ENCODE results near the gene CCT5.

The CCT5 gene

GRCh38 chr5:10286162-10286861 lies 36.2 kb downstream of the CCT5 start:
- CTCF ChIA-PET, result interaction anchor here (1.4 kb wide), 1 partner anchor 23 kb away, joined by 3 read pairs; no protein-coding TSS in a partner anchor
- no peak for DNase-seq (ENCODE audit: extremely low spot score)
- TF ChIP-seq, protein P1, sequence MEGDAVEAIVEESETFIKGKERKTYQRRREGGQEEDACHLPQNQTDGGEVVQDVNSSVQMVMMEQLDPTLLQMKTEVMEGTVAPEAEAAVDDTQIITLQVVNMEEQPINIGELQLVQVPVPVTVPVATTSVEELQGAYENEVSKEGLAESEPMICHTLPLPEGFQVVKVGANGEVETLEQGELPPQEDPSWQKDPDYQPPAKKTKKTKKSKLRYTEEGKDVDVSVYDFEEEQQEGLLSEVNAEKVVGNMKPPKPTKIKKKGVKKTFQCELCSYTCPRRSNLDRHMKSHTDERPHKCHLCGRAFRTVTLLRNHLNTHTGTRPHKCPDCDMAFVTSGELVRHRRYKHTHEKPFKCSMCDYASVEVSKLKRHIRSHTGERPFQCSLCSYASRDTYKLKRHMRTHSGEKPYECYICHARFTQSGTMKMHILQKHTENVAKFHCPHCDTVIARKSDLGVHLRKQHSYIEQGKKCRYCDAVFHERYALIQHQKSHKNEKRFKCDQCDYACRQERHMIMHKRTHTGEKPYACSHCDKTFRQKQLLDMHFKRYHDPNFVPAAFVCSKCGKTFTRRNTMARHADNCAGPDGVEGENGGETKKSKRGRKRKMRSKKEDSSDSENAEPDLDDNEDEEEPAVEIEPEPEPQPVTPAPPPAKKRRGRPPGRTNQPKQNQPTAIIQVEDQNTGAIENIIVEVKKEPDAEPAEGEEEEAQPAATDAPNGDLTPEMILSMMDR (IDR thresholded peaks at IDR 0.05; ENCODE audit: control extremely low read depth, extremely low read depth, low read depth, missing control alignments), result no peak
- POLR2A ChIA-PET, result no interaction called here

- ChIA-PET CTCF (interaction anchor here (1.4 kb wide), 1 partner anchor 22 kb away, joined by 3 read pairs; no protein-coding TSS in a partner anchor), POLR2A (interaction anchor here (0.5 kb wide), 1 partner anchor 32 kb away, joined by 3 read pairs; no protein-coding TSS in a partner anchor)
- no peak for DNase-seq (ENCODE audit: extremely low spot score)
- TF ChIP-seq, protein P1 (IDR thresholded peaks at IDR 0.05; ENCODE audit: control extremely low read depth, extremely low read depth, low read depth, missing control alignments), result no peak
Observed at GRCh38 chr5:10286862-10287227, 36.8 kb downstream of the CCT5 start.

- DNase-seq (ENCODE audit: extremely low spot score), result peak; percentile 45
- ChIA-PET POLR2A (no interaction called here), CTCF (no interaction called here)
- TF ChIP-seq, protein P1 (IDR thresholded peaks at IDR 0.05; ENCODE audit: control extremely low read depth, extremely low read depth, low read depth, missing control alignments), result no peak
Observed at GRCh38 chr5:10288592-10289219, 38.6 kb downstream of the CCT5 start.

- CTCF ChIA-PET, result no interaction called here
- POLR2A ChIA-PET, result no interaction called here
- TF ChIP-seq, protein P1 (IDR thresholded peaks at IDR 0.05; ENCODE audit: control extremely low read depth, extremely low read depth, low read depth, missing control alignments), result no peak
- DNase-seq (ENCODE audit: extremely low spot score), result no peak
Observed at GRCh38 chr5:10289353-10289752, 39.3 kb downstream of the CCT5 start.

DNA sequence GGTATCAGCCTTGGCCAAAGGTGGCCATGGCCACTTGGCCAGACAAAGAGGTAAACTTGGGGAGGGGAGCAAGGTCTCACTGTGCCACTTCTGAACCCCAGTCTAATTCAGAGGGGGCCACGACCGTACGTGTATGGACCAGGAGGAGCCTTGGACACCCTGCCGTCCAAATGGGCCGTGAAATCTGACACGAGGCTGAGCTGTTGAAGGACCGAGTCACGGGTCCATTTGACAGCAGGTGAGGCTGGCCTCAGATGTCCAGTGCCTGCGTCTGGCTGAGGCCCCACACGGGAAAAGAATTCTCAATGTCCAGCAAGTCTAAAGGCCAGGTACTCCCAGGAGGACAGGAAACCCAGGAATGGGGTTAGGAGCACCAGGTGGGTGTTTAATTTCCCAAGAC lies 39.9 kb downstream of the CCT5 start:
- ChIA-PET POLR2A (no interaction called here), CTCF (no interaction called here)
- TF ChIP-seq, protein P1 (IDR thresholded peaks at IDR 0.05; ENCODE audit: control extremely low read depth, extremely low read depth, low read depth, missing control alignments), result no peak
- DNase-seq (ENCODE audit: extremely low spot score), result no peak

- TF ChIP-seq, protein P1 (IDR thresholded peaks at IDR 0.05; ENCODE audit: control extremely low read depth, extremely low read depth, low read depth, missing control alignments), result no peak
- CTCF ChIA-PET, result interaction anchor here (1.8 kb wide), 1 partner anchor 14 kb away, joined by 5 read pairs; no protein-coding TSS in a partner anchor
- POLR2A ChIA-PET, result no interaction called here
- DNase-seq (ENCODE audit: extremely low spot score), result no peak
Observed at GRCh38 chr5:10290438-10290837, 40.4 kb downstream of the CCT5 start.

Data from GM10248 (cell line).